Regular cardiac myocyte (primary cell): ENCODE data around the gene MED13. TPM values are rescaled to one million over a fixed set of nuclear protein-coding genes. Genes with fewer than 3 reads are reported as not detected.

ENCODE experiments used
- total RNA-seq: library from RNA; depleted of rRNA; stranded (reverse); fragments of >200 nt; gene quantifications from 2 replicates; pipeline ENCODE4 v1.2.3, GENCODE V29; 2014

MED13 gene, protein sequence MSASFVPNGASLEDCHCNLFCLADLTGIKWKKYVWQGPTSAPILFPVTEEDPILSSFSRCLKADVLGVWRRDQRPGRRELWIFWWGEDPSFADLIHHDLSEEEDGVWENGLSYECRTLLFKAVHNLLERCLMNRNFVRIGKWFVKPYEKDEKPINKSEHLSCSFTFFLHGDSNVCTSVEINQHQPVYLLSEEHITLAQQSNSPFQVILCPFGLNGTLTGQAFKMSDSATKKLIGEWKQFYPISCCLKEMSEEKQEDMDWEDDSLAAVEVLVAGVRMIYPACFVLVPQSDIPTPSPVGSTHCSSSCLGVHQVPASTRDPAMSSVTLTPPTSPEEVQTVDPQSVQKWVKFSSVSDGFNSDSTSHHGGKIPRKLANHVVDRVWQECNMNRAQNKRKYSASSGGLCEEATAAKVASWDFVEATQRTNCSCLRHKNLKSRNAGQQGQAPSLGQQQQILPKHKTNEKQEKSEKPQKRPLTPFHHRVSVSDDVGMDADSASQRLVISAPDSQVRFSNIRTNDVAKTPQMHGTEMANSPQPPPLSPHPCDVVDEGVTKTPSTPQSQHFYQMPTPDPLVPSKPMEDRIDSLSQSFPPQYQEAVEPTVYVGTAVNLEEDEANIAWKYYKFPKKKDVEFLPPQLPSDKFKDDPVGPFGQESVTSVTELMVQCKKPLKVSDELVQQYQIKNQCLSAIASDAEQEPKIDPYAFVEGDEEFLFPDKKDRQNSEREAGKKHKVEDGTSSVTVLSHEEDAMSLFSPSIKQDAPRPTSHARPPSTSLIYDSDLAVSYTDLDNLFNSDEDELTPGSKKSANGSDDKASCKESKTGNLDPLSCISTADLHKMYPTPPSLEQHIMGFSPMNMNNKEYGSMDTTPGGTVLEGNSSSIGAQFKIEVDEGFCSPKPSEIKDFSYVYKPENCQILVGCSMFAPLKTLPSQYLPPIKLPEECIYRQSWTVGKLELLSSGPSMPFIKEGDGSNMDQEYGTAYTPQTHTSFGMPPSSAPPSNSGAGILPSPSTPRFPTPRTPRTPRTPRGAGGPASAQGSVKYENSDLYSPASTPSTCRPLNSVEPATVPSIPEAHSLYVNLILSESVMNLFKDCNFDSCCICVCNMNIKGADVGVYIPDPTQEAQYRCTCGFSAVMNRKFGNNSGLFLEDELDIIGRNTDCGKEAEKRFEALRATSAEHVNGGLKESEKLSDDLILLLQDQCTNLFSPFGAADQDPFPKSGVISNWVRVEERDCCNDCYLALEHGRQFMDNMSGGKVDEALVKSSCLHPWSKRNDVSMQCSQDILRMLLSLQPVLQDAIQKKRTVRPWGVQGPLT (N-terminal part only)
- 34.1 and 36.6 TPM in 2 replicates for total RNA-seq

DNA sequence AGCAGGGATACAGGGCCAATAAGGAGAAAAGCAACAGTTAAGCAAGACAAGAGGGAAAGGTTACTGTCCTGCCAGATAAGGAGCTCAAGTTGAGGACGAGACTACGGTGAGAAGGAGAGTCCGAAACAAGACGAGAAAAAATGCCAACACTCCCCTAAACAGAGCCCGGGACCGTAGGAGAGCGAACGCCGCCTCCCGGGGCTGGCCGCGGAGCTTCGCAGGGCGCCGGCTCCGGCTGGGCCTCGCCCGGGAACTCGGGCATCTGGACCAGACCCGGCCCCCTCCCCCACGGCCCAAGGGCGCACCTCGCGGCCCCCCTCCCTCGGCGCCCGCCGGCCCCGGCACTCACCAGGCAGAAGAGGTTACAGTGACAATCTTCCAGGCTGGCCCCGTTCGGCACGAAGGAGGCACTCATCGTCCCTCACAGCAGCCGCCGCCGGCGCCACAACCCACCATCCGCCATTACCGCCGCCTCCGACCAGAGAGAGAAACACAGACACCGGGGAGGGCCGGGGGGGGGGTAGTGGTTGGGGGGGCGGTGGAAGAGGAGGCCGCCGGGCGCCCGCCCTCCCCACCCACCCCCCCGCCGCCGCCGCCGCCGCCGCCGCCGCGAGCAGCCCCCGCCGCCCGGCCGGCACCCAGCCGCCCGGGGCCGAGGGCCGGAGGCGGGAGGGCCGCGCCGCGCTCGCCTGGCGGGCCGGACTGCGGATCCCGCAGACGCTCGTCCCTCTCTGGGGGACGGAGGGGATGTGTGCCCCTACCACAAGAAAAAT lies at the start of gene MED13:
TSS of gene MED13 (minus strand) at position 488 of the 773 bp plus-strand sequence. CDS start at position 415, 73 bp downstream.

DNA sequence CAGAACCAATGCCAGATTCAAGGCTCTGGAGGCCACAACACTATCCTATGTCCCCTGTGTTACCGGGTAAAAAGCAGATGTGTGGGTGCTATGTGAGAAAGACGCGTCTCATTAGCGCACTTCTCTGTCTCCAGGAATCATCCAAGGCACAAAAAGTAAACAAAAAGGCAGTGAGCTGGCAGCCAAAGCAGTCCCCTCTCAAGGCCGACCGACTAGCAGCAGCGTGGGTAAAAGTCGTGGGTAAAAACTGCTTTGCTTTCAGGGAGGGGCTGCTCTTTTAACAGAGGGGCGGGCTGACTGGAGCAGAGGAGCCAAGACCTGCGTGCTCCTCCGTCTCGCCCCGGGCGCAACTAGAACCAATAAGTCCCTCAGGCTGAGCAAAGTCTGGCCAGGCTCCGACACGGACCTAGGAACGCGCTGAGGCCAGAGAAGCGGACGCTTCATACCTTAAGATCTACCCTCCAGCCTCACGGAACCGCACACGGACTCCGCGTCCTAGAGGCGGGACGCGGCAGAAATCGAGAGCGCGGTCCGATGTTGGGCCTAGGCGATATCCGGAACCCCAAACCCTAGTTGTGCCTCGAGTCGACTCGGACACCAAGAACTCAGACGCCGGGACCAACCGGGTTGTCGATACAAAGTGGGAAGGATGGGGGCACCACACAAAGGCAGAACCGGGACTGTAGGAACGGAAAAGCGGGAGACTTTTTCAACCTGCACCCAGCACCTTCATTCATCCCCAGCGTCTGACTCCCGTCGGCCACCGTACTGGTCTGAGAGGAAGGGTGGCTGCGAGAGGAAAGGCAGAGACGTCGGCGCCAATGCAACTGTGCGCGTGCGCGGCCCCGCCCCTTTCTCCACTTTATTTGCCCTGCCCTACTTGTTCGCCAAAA lies 137.6 kb downstream of the MED13 start, which contains the start of gene INTS2:
TSS of gene INTS2 (minus strand) at position 775 of the 893 bp plus-strand sequence. CDS start 1,338 bp downstream, outside the sequence.

Other genes with a start within 250 kb of the MED13 start
- 5.4 and 13.0 TPM in 2 replicates for gene BRIP1, start 201.8 kb downstream of the MED13 start, total RNA-seq
- gene INTS2, start 137.3 kb downstream of the MED13 start, total RNA-seq = 14.1 and 15.5 TPM in 2 replicates